Thyroid gland (tissue), 4 donors: ENCODE measurements around the gene ATRN.

Experiments
- POLR2A ChIP-seq, 2 donors: fragments of 450-650 bp; IDR thresholded peaks; one replicate each; pipeline ENCODE4 v1.6.1; 2017; ENCODE audit warnings: antibody characterized with exemption in 2 of 2, mild to moderate bottlenecking in 2 of 2, moderate library complexity in 1 of 2
- TF ChIP-seq, protein P1 (sequence below), 6 experiments: fragments of 200-600 bp in 3 of 6; fragments of 450-650 bp in 3 of 6; sonication (generic) in 3 of 6; IDR thresholded peaks; one replicate each; pipeline ENCODE4 v1.5.1; 2016 to 2019; ENCODE audit warnings: antibody characterized with exemption in 6 of 6, mild to moderate bottlenecking in 2 of 6, inconsistent platforms in 1 of 6, moderate library complexity in 1 of 6

- TF ChIP-seq, protein P1, sequence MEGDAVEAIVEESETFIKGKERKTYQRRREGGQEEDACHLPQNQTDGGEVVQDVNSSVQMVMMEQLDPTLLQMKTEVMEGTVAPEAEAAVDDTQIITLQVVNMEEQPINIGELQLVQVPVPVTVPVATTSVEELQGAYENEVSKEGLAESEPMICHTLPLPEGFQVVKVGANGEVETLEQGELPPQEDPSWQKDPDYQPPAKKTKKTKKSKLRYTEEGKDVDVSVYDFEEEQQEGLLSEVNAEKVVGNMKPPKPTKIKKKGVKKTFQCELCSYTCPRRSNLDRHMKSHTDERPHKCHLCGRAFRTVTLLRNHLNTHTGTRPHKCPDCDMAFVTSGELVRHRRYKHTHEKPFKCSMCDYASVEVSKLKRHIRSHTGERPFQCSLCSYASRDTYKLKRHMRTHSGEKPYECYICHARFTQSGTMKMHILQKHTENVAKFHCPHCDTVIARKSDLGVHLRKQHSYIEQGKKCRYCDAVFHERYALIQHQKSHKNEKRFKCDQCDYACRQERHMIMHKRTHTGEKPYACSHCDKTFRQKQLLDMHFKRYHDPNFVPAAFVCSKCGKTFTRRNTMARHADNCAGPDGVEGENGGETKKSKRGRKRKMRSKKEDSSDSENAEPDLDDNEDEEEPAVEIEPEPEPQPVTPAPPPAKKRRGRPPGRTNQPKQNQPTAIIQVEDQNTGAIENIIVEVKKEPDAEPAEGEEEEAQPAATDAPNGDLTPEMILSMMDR (IDR thresholded peaks at IDR 0.05), result no peak
- no peak for TF ChIP-seq POLR2A (IDR thresholded peaks at IDR 0.05)
Observed at GRCh38 chr20:3505148-3505547, 34.3 kb downstream of the ATRN start.
